Spinal cord (tissue), 10 donors: ENCODE results near the gene TACR1. TPM values are rescaled to one million over a fixed set of nuclear protein-coding genes. Genes with fewer than 3 reads are reported as not detected.

Experiments
- DNase-seq, 6 donors: peaks; one replicate each; pipeline versions ENCODE4 v3.0.0 to v3.0.0-alpha.2; 2013 to 2015; ENCODE audit warnings: low spot score in 6 of 6, low read depth in 4 of 6
- H3K27ac ChIP-seq: one replicate; pipeline ENCODE4 v1.5.1; 2013; ENCODE audit warnings: low read depth, low read length, control low read depth
- H3K27me3 ChIP-seq: one replicate; pipeline ENCODE4 v1.6.1; 2013; ENCODE audit warnings: low read length; ENCODE audit not compliant: control insufficient read depth, insufficient read depth
- H3K36me3 ChIP-seq: one replicate; pipeline ENCODE4 v1.6.1; 2013; ENCODE audit warnings: low read length; ENCODE audit not compliant: control insufficient read depth, insufficient read depth
- H3K4me1 ChIP-seq: one replicate; pipeline ENCODE4 v1.6.1; 2013; ENCODE audit warnings: low read length; ENCODE audit not compliant: control insufficient read depth, insufficient read depth
- H3K4me3 ChIP-seq: one replicate; pipeline ENCODE4 v1.5.1; 2013; ENCODE audit warnings: low read depth, low read length, control low read depth
- H3K9me3 ChIP-seq: one replicate; pipeline ENCODE4 v1.6.1; 2013; ENCODE audit warnings: low read length; ENCODE audit not compliant: control insufficient read depth, insufficient read depth
- WGBS: methylation state at CpG from one replicate; pipeline ENCODE4 v1.1.5; 2013; ENCODE audit warnings: missing lambda C conversion rate; ENCODE audit not compliant: insufficient coverage; 5-methylcytosine and 5-hydroxymethylcytosine counted together
- polyA plus RNA-seq, 2 donors: library from polyadenylated mRNA; unstranded; fragments of 120-200 nt; gene quantifications; one replicate each; pipeline ENCODE4 v1.2.1, GENCODE V29; 2013; ENCODE audit not compliant: insufficient read length in 2 of 2
- total RNA-seq, 2 donors: library from RNA; depleted of rRNA in 1 of 2; stranded (reverse); fragments of 120-200 nt in 1 of 2; fragments of >200 nt in 1 of 2; gene quantifications; one replicate each; pipeline versions ENCODE4 v1.2.3 to v1.2.4, GENCODE V29; 2013 to 2014
- donor health status: healthy.

Gene TACR1
- total and polyA plus RNA-seq, 4 donors, result 1.7 to 7.8 (median 6.8) TPM

DNA sequence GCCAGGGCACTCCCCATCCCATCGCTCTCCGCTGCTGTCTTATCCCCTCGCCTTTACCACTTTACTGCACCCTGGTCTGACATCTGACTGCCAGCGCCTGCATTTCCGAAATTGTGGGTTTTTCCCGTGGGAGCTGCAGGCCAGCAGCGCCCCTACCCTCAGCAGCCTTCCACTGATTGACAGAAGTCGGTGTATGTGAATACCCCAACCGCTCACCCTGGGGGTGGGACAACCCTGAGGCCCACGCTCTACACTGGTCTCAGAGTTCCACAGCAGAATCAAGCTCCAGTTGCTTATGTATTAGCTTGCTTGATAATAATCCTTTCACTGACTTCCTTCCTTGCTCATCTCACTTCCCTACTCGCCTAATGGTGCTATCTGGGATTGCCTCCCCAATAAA is 178.8 kb downstream of the TACR1 start:
- no peaks in the 10 kb centered on the region for H3K9me3 ChIP-seq
- DNase-seq, result no peak
- no peaks in the 10 kb centered on the region for H3K27me3 ChIP-seq
- 95% methylated on average over 9 of the region's 11 CpGs for WGBS
- H3K4me3 ChIP-seq, result no peak overlapping the region
- H3K4me1 ChIP-seq, result peaks cover 5% of the 10 kb centered on the region
- H3K36me3 ChIP-seq, result no peaks in the 10 kb centered on the region
- no peak overlapping the region for H3K27ac ChIP-seq

DNA sequence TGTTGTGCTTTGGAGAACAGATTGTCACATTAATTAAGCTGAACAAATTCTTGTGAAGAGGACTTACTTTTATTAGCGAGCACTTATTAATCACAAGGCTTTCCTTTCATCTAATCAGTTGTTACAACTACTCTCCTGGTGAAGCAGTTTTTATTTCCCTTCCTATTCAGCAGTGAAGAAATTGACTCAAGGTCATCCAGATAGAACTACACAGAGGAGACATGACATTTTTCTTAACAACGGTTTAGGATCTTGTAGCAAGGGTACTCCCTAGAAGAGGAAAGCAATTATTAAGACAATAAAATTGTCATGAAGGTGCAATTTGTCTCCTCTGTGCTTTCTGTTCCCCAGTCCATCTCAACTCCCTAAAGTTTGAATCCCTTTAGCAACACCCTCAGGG is 179.5 kb downstream of the TACR1 start:
- peak in 1 of 6 donors; percentile 58 for DNase-seq
- H3K27ac ChIP-seq, result no peak overlapping the region
- peaks cover 5% of the 10 kb centered on the region for H3K4me1 ChIP-seq
- no peaks in the 10 kb centered on the region for H3K9me3 ChIP-seq
- no peaks in the 10 kb centered on the region for H3K27me3 ChIP-seq
- WGBS, result no CpG with 5 or more reads among the region's 2 CpGs
- H3K36me3 ChIP-seq, result no peaks in the 10 kb centered on the region
- no peak overlapping the region for H3K4me3 ChIP-seq

DNA sequence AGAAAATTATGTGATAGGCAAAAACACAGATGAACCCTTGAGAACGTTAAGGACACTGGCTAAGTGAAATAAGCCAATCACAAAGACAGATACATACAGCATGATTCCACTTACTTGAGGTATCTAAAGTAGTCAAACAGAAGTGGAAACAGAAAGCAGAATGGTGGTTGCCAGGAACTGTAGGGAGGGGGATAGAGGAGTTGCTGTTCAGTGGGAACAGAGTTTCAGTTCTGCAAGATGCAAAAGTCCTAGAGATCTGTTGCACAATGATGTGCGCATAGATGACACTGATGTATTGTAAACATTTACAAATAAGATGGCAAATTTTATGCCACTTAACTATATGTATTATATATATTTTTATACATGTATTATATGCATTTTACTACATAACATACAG is 181.2 kb downstream of the TACR1 start:
- no peaks in the 10 kb centered on the region for H3K36me3 ChIP-seq
- peaks cover 5% of the 10 kb centered on the region for H3K4me1 ChIP-seq
- H3K4me3 ChIP-seq, result no peak overlapping the region
- no peak overlapping the region for H3K27ac ChIP-seq
- no peak for DNase-seq
- H3K9me3 ChIP-seq, result no peaks in the 10 kb centered on the region
- H3K27me3 ChIP-seq, result no peaks in the 10 kb centered on the region
- no CpG with 5 or more reads among the region's 2 CpGs for WGBS

- H3K4me3 ChIP-seq, result no peak overlapping the region
- H3K9me3 ChIP-seq, result no peaks in the 10 kb centered on the region
- no peak overlapping the region for H3K27ac ChIP-seq
- DNase-seq, result no peak
- peaks cover 5% of the 10 kb centered on the region for H3K4me1 ChIP-seq
- no CpG with 5 or more reads among the region's 8 CpGs for whole genome bisulfite sequencing
- no peaks in the 10 kb centered on the region for H3K36me3 ChIP-seq
- no peaks in the 10 kb centered on the region for H3K27me3 ChIP-seq
Observed at GRCh38 chr2:75012080-75012479, 187.2 kb downstream of the TACR1 start.

- Histone ChIP-seq H3K4me1 (peaks cover 5% of the 10 kb centered on the region), H3K27ac (no peak overlapping the region), H3K36me3 (no peaks in the 10 kb centered on the region), H3K9me3 (no peaks in the 10 kb centered on the region), H3K27me3 (no peaks in the 10 kb centered on the region), H3K4me3 (no peak overlapping the region)
- WGBS, result no CpG with 5 or more reads among the region's 1 CpG
- no peak for DNase-seq
Observed at GRCh38 chr2:75010571-75010970, 188.7 kb downstream of the TACR1 start.

GRCh38 chr2:75007819-75008218 is 191.5 kb downstream of the TACR1 start:
- 70% methylated on average over 2 of the region's 4 CpGs for WGBS
- Histone ChIP-seq H3K27me3 (no peaks in the 10 kb centered on the region), H3K36me3 (no peaks in the 10 kb centered on the region), H3K27ac (no peak overlapping the region), H3K4me1 (peaks cover 5% of the 10 kb centered on the region), H3K9me3 (no peaks in the 10 kb centered on the region), H3K4me3 (no peak overlapping the region)
- DNase-seq, result peak in 3 of 6 donors; percentile 40 to 93 (median 89)

DNA sequence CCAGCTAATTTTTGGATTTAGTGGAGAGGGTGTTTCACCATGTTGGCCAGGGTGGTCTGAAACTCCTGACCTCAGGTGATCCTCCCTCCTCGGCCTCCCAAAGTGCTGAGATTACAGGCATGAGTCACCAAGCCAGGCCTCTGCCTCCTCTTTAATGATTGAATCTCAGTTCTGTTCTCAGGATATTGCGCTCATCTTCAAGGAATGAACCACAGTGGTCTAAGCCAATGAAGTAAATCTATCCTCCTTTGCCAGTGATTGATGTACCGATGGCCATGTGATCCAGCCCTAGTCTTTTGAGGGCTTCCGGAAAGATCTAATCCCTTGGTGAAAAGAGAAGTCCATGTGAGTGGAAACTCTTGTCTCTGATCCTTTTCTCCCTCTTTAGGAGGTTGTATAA is 192.3 kb downstream of the TACR1 start:
- no peak overlapping the region for H3K27ac ChIP-seq
- H3K9me3 ChIP-seq, result no peaks in the 10 kb centered on the region
- H3K4me3 ChIP-seq, result no peak overlapping the region
- no peaks in the 10 kb centered on the region for H3K36me3 ChIP-seq
- H3K4me1 ChIP-seq, result peaks cover 5% of the 10 kb centered on the region
- DNase-seq, result no peak
- WGBS, result 100% methylated on average over 4 of the region's 4 CpGs
- no peaks in the 10 kb centered on the region for H3K27me3 ChIP-seq

DNA sequence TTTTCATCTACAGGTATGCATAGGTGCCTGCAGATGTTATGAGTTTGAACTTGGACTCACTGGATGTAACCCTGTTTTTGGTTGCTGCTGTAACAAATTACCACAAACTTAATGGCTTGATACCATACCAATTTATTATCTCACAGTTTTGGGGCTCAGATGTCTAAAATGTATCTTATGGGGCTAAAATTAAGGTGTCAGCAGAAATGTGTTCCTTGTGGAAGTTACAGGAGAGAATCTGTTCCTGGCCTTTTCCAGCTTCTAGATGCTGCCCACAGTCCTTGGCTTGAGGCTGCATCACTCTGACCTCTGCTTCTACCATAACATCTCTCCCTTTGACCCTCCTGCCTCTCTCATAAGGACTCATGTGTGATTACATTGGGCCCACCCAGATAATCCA is 193.3 kb downstream of the TACR1 start:
- DNase-seq, result no peak
- peaks cover 5% of the 10 kb centered on the region for H3K4me1 ChIP-seq
- no peak overlapping the region for H3K27ac ChIP-seq
- H3K36me3 ChIP-seq, result no peaks in the 10 kb centered on the region
- no peaks in the 10 kb centered on the region for H3K27me3 ChIP-seq
- H3K9me3 ChIP-seq, result no peaks in the 10 kb centered on the region
- H3K4me3 ChIP-seq, result no peak overlapping the region

DNA sequence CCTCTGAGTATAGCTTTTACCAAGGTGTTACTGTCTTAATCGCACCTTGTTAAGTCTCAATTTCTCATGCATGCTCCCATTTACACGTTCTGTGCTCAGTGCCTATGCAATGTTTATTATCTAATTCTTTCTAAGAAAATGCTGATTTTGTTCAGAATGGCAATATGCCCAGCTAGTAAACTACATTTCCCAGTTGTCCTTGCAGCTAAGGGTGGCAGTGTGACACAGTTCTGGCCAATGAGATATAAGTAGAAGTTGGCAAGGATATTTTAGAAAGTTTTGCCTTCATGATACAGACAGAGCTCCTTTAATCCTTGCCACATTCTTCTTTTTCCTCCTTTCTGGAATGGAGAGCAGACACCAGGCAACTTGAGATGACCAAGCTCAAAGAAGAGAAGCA is 195.5 kb downstream of the TACR1 start:
- no peaks in the 10 kb centered on the region for H3K9me3 ChIP-seq
- DNase-seq, result no peak
- no CpG with 5 or more reads among the region's 2 CpGs for WGBS
- H3K27me3 ChIP-seq, result no peaks in the 10 kb centered on the region
- no peak overlapping the region for H3K4me3 ChIP-seq
- peaks cover 7% of the 10 kb centered on the region for H3K4me1 ChIP-seq
- H3K27ac ChIP-seq, result no peak overlapping the region
- H3K36me3 ChIP-seq, result no peaks in the 10 kb centered on the region

- Histone ChIP-seq H3K4me1 (peaks cover 6% of the 10 kb centered on the region), H3K4me3 (no peak overlapping the region), H3K9me3 (peaks cover 1% of the 10 kb centered on the region), H3K27ac (no peak overlapping the region), H3K36me3 (no peaks in the 10 kb centered on the region), H3K27me3 (no peaks in the 10 kb centered on the region)
- DNase-seq, result no peak
- WGBS, result 100% methylated on average over 2 of the region's 2 CpGs
Observed at GRCh38 chr2:75003276-75003675, 196.0 kb downstream of the TACR1 start.
